MM.1S (cell line): Measurements from ENCODE around the gene ARCN1.

Experiments used
- CTCF ChIP-seq: fragments of 300-600 bp; sonication (generic); IDR thresholded peaks from 2 replicates; pipeline ENCODE4 v1.5.1; 2016; ENCODE audit warnings: antibody characterized with exemption, low read length, mixed read lengths
- EZH2 ChIP-seq: fragments of 300-600 bp; sonication (generic); optimal IDR thresholded peaks from 2 replicates; pipeline ENCODE3; 2017; ENCODE audit warnings: low read depth, mild to moderate bottlenecking, antibody characterized with exemption, low read length, mixed read lengths
- EZH2phosphoT487 ChIP-seq: fragments of 300-600 bp; sonication (generic); IDR thresholded peaks from 2 replicates; pipeline ENCODE4 v1.6.1; 2018; ENCODE audit warnings: antibody characterized with exemption, low read length

GRCh38 chr11:118605116-118605867 lies 33.1 kb downstream of the ARCN1 start:
- TF ChIP-seq CTCF (no peak), EZH2 (no peak), EZH2phosphoT487 (no peak)
